PFSK-1 (cell line): Measurements from ENCODE around the gene BRD7.
A peak's percentile ranks its signal among the peaks of the same experiment; 100 is the strongest.

Source experiments
- FOXP2 ChIP-seq: optimal IDR thresholded peaks from 2 replicates; pipeline ENCODE3; 2011; ENCODE audit warnings: borderline replicate concordance, control low read depth, inconsistent platforms; ENCODE audit not compliant: insufficient read depth; ENCODE audit errors: extremely low read length, extremely low read depth
- POLR2AphosphoS5 ChIP-seq: IDR thresholded peaks from 2 replicates; pipeline ENCODE4 v1.6.1; 2012; ENCODE audit warnings: low read depth, mild to moderate bottlenecking, control low read depth, low read length, moderate library complexity
- REST ChIP-seq, 2 experiments: IDR thresholded peaks; 2 replicates each; pipeline versions ENCODE4 v1.6.1 to v1.8.0; 2011 to 2012; ENCODE audit warnings: low read depth in 2 of 2, low read length in 2 of 2, control low read depth in 1 of 2, inconsistent platforms in 1 of 2, mild to moderate bottlenecking in 1 of 2, moderate library complexity in 1 of 2; ENCODE audit not compliant: insufficient read depth in 1 of 2
- SIN3A ChIP-seq: IDR thresholded peaks from 2 replicates; pipeline ENCODE4 v1.6.1; 2012; ENCODE audit warnings: mild to moderate bottlenecking, low read length, moderate library complexity, borderline replicate concordance; ENCODE audit not compliant: insufficient read depth
- TAF1 ChIP-seq: IDR thresholded peaks from 2 replicates; pipeline ENCODE4 v1.6.1; 2012; ENCODE audit warnings: low read length, control low read depth, borderline replicate concordance; ENCODE audit not compliant: insufficient read depth

Gene BRD7

GRCh38 chr16:50267651-50268050 lies 101.1 kb downstream of the BRD7 start:
- no peak for TF ChIP-seq REST (IDR thresholded peaks at IDR 0.05; ENCODE audit: insufficient read depth in 1 of 2, low read depth in 2 of 2, low read length in 2 of 2)
- TF ChIP-seq POLR2AphosphoS5: no peak
- TF ChIP-seq TAF1: no peak
- TF ChIP-seq SIN3A: no peak
- TF ChIP-seq FOXP2: no peak

- TF ChIP-seq REST (IDR thresholded peaks at IDR 0.05; ENCODE audit: insufficient read depth in 1 of 2, low read depth in 2 of 2, low read length in 2 of 2) (no peak), TAF1 (no peak), POLR2AphosphoS5 (no peak), FOXP2 (no peak), SIN3A (no peak)
Measured at GRCh38 chr16:50267151-50267631, 101.6 kb downstream of the BRD7 start.

- TF ChIP-seq REST (IDR thresholded peaks at IDR 0.05; ENCODE audit: insufficient read depth in 1 of 2, low read depth in 2 of 2, low read length in 2 of 2) (no peak), POLR2AphosphoS5 (peak; percentile 31; the same call in 1 of the 2 replicates)
Measured at GRCh38 chr16:50266337-50267091, 102.3 kb downstream of the BRD7 start, which contains the start of gene ADCY7. Gene ADCY7, plus strand, starts transcription at chr16:50266551. Its CDS starts 21,629 bp downstream, at chr16:50288180.
